Adrenal gland (tissue), 12 donors: Measurements from ENCODE around the gene TMEM184A. TPM values are rescaled to one million over a fixed set of nuclear protein-coding genes. Genes with fewer than 3 reads are reported as not detected.

Experiments
- DNase-seq, 7 donors: peaks; one replicate each; pipeline ENCODE4 v3.0.0-alpha.2; 2019 to 2020
- H3K27ac ChIP-seq, 5 donors: fragments of 200-600 bp; sonication (generic) in 4 of 5; 1 replicate in 3 of 5; 2 replicates in 2 of 5; pipeline versions ENCODE4 v1.5.1 to v1.8.0; 2016 to 2020; ENCODE audit warnings: mild to moderate bottlenecking in 1 of 5
- H3K27me3 ChIP-seq: fragments of 200-600 bp; 2 replicates; pipeline ENCODE4 v1.8.0; 2021
- H3K36me3 ChIP-seq, 2 donors: fragments of 200-600 bp; replicated peaks in 1 of 2; 1 replicate in 1 of 2; 2 replicates in 1 of 2; pipeline versions ENCODE4 v1.5.1 to v1.8.0; 2018 to 2022
- H3K4me1 ChIP-seq, 2 donors: fragments of 200-600 bp; replicated peaks in 1 of 2; 1 replicate in 1 of 2; 2 replicates in 1 of 2; pipeline versions ENCODE4 v1.5.1 to v1.8.0; 2018 to 2021
- H3K4me3 ChIP-seq, 4 donors: fragments of 200-600 bp; sonication (generic) in 3 of 4; one replicate each; pipeline ENCODE4 v1.5.1; 2016 to 2018
- H3K9me3 ChIP-seq, 3 donors: fragments of 200-600 bp; sonication (generic) in 1 of 3; replicated peaks in 1 of 3; 1 replicate in 2 of 3; 2 replicates in 1 of 3; pipeline versions ENCODE4 v1.5.1 to v1.8.0; 2016 to 2021
- CTCF ChIP-seq, 6 experiments: fragments of 450-650 bp in 4 of 6; fragments of 200-600 bp in 2 of 6; sonication (generic) in 1 of 6; IDR thresholded peaks; 1 replicate in 5 of 6; 2 replicates in 1 of 6; pipeline versions ENCODE4 v1.5.1 to v1.8.0; 2016 to 2021; ENCODE audit warnings: antibody characterized with exemption in 6 of 6, mild to moderate bottlenecking in 2 of 6, moderate library complexity in 1 of 6
- POLR2A ChIP-seq, 2 donors: fragments of 450-650 bp; IDR thresholded peaks; one replicate each; pipeline ENCODE4 v1.6.1; 2017; ENCODE audit warnings: antibody characterized with exemption in 2 of 2, mild to moderate bottlenecking in 2 of 2, moderate library complexity in 1 of 2
- WGBS, 4 donors: extraction: QIAGEN DNeasy Blood & Tissue Kit in 2 of 4; methylation state at CpG; one replicate each; pipeline versions ENCODE4 v1.1.5 to v1.1.7; 2013 to 2017; 5-methylcytosine and 5-hydroxymethylcytosine counted together
- intact Hi-C, 2 donors: fragments of 100-400 bp; cut with DNase I; formaldehyde crosslinking; loops; one replicate each; pipeline versions ENCODE4 v1.14.1 to v1.15.0; 2022 to 2023
- polyA plus RNA-seq, 3 donors: library from polyadenylated mRNA; stranded (reverse); fragments of 200-250 nt in 2 of 3; fragments of 350-450 nt in 1 of 3; fragmentation: Illumina TruSeq in 1 of 3; extraction: RNeasy Lipid Tissue Mini Kit (QIAGEN cat#74804) in 1 of 3; gene quantifications; one replicate each; pipeline ENCODE4 v1.2.3, GENCODE V29; 2013 to 2014
- total RNA-seq, 9 donors: library from RNA; depleted of rRNA in 4 of 9; stranded (reverse); fragments of >200 nt in 4 of 9; fragments of 120-200 nt in 1 of 9; fragmentation: NEBNext Ultra II Directional in 1 of 9; extraction: Animal tissue kit (Norgen Biotek cat#: 25700) in 1 of 9; gene quantifications; one replicate each; pipeline versions ENCODE4 v1.1.0 to v1.2.4, GENCODE V29; 2013 to 2023
- donor health status: healthy with polysubstance abuse.
- donor health status: Bipolar disorder and iron deficiency.
- donor health status: DM: yes; HTN: yes; CAD: no.
- donor health status: DM: no; HTN: no; CAD: no.
- donor health status: DM: no; HTN: no; CAD: no.
- donor health status: DM: yes; HTN: yes; CAD: no.

TMEM184A gene
- total and polyA plus RNA-seq, 12 donors: 0.06 to 2.1 (median 0.79) TPM; not detected in 2

GRCh38 chr7:1567049-1567771 lies 11.2 kb upstream of the TMEM184A start:
- no peak overlapping the region for H3K27ac ChIP-seq
- no peaks in the 10 kb centered on the region for H3K9me3 ChIP-seq
- H3K4me1 ChIP-seq: peaks cover 22 to 24% of the 10 kb centered on the region in 2 donors
- peaks cover 0 to 14% of the 10 kb centered on the region in 2 donors for H3K36me3 ChIP-seq
- no peak for TF ChIP-seq CTCF (IDR thresholded peaks at IDR 0.05)
- no peak for TF ChIP-seq POLR2A (IDR thresholded peaks at IDR 0.05)
- H3K27me3 ChIP-seq: no peaks in the 10 kb centered on the region
- H3K4me3 ChIP-seq: no peak overlapping the region
- 84 to 90% (median 88%) methylated on average over 23 to 26 of the region's 26 CpGs for WGBS, 4 donors
- DNase-seq: no peak
- intact Hi-C loops: no loop called here

- no peak overlapping the region for H3K27ac ChIP-seq
- peaks cover 18 to 22% of the 10 kb centered on the region in 2 donors for H3K4me1 ChIP-seq
- intact Hi-C loops: no loop called here
- no peak for TF ChIP-seq CTCF (IDR thresholded peaks at IDR 0.05)
- no peak for TF ChIP-seq POLR2A (IDR thresholded peaks at IDR 0.05)
- WGBS, 4 donors: 82 to 88% (median 88%) methylated on average over 4 to 13 of the region's 13 CpGs
- no peaks in the 10 kb centered on the region for H3K9me3 ChIP-seq
- peaks cover 0 to 14% of the 10 kb centered on the region in 2 donors for H3K36me3 ChIP-seq
- H3K4me3 ChIP-seq: no peak overlapping the region
- DNase-seq: no peak
- H3K27me3 ChIP-seq: no peaks in the 10 kb centered on the region
Observed at GRCh38 chr7:1566687-1567048, 10.7 kb upstream of the TMEM184A start.

- H3K4me3 ChIP-seq: no peak overlapping the region
- no peak for TF ChIP-seq CTCF (IDR thresholded peaks at IDR 0.05)
- no peak for TF ChIP-seq POLR2A (IDR thresholded peaks at IDR 0.05)
- no peak overlapping the region for H3K27ac ChIP-seq
- no peak for DNase-seq
- peaks cover 7 to 11% of the 10 kb centered on the region in 2 donors for H3K4me1 ChIP-seq
- H3K9me3 ChIP-seq: no peaks in the 10 kb centered on the region
- whole genome bisulfite sequencing, 4 donors: 63 to 71% (median 65%) methylated on average over 18 to 23 of the region's 23 CpGs
- H3K27me3 ChIP-seq: no peaks in the 10 kb centered on the region
- intact Hi-C loops: no loop called here
- H3K36me3 ChIP-seq: peaks cover 0 to 14% of the 10 kb centered on the region in 2 donors
Observed at GRCh38 chr7:1564603-1565022, 8.6 kb upstream of the TMEM184A start.

- Histone ChIP-seq H3K9me3 (no peaks in the 10 kb centered on the region), H3K4me3 (no peak overlapping the region), H3K27ac (no peak overlapping the region), H3K36me3 (peaks cover 0 to 14% of the 10 kb centered on the region in 2 donors), H3K27me3 (no peaks in the 10 kb centered on the region), H3K4me1 (peaks cover 4 to 7% of the 10 kb centered on the region in 2 donors)
- WGBS, 4 donors: 85 to 94% (median 89%) methylated on average over 12 to 15 of the region's 15 CpGs
- DNase-seq: no peak
- intact Hi-C loops: no loop called here
- no peak for TF ChIP-seq POLR2A (IDR thresholded peaks at IDR 0.05)
- TF ChIP-seq CTCF (IDR thresholded peaks at IDR 0.05): no peak
Observed at GRCh38 chr7:1563981-1564602, 8.1 kb upstream of the TMEM184A start.
